ENCODE measurements around the gene OR8J3.

The OR8J3 gene

GRCh38 chr11:56093008-56093407 lies 47.0 kb downstream of the OR8J3 start, which contains the start of gene OR8I2:
Gene OR8I2, plus strand, starts transcription at chr11:56093308. Its CDS starts 0 bp downstream, at chr11:56093308.
- in situ Hi-C loops (cut with MboI; ENCODE audit: low sequenced_read_pairs, unreplicated experiment), result no loop called here
- no peak for DNase-seq (ENCODE audit: low spot score)
- no peak for TF ChIP-seq CTCF (IDR thresholded peaks at IDR 0.05; ENCODE audit: borderline replicate concordance, control extremely low read depth, extremely low read depth, insufficient read depth, missing control alignments)

- no peak for TF ChIP-seq CTCF (IDR thresholded peaks at IDR 0.05; ENCODE audit: borderline replicate concordance, control extremely low read depth, extremely low read depth, insufficient read depth, missing control alignments)
- DNase-seq (ENCODE audit: low spot score), result no peak
- in situ Hi-C loops (cut with MboI; ENCODE audit: low sequenced_read_pairs, unreplicated experiment), result no loop called here
These were observed 50.3 kb downstream of the OR8J3 start for GRCh38 chr11:56089697-56090096.

All from GM13976 (cell line).